HG02763 (cell line): Measurements from ENCODE around the gene PXN.

Experiments used
- ATAC-seq: cut with Tn5 transposase; IDR thresholded peaks from one replicate; pipeline ENCODE4 v1.9.1; 2021; ENCODE audit warnings: mild to moderate bottlenecking, moderate library complexity; ENCODE audit not compliant: unreplicated experiment

Gene PXN

GRCh38 chr12:120181991-120182631 is 83.4 kb downstream of the PXN start:
- no peak for ATAC-seq

- no peak for ATAC-seq
These were observed 84.6 kb downstream of the PXN start for GRCh38 chr12:120180975-120181374.

GRCh38 chr12:120175537-120175936 is 90.0 kb downstream of the PXN start:
- ATAC-seq, result no peak

- no peak for ATAC-seq
These were observed 90.5 kb downstream of the PXN start for GRCh38 chr12:120175062-120175461.

- no peak for ATAC-seq
These were observed 93.5 kb downstream of the PXN start for GRCh38 chr12:120172053-120172452.

- ATAC-seq, result no peak
These were observed 94.9 kb downstream of the PXN start for GRCh38 chr12:120170631-120171030.

- ATAC-seq, result no peak
These were observed 95.6 kb downstream of the PXN start for GRCh38 chr12:120169946-120170345.

- ATAC-seq, result no peak
These were observed 97.2 kb downstream of the PXN start for GRCh38 chr12:120168337-120168736.

GRCh38 chr12:120167529-120168095 is 97.9 kb downstream of the PXN start:
- ATAC-seq, result no peak

GRCh38 chr12:120164293-120164692 is 101.2 kb downstream of the PXN start:
- ATAC-seq, result no peak

GRCh38 chr12:120162763-120163162 is 102.8 kb downstream of the PXN start:
- ATAC-seq, result no peak

- ATAC-seq, result no peak
These were observed 103.7 kb downstream of the PXN start for GRCh38 chr12:120161852-120162251.
